Measurements from ENCODE around the gene KIAA0040.

The KIAA0040 gene

DNA sequence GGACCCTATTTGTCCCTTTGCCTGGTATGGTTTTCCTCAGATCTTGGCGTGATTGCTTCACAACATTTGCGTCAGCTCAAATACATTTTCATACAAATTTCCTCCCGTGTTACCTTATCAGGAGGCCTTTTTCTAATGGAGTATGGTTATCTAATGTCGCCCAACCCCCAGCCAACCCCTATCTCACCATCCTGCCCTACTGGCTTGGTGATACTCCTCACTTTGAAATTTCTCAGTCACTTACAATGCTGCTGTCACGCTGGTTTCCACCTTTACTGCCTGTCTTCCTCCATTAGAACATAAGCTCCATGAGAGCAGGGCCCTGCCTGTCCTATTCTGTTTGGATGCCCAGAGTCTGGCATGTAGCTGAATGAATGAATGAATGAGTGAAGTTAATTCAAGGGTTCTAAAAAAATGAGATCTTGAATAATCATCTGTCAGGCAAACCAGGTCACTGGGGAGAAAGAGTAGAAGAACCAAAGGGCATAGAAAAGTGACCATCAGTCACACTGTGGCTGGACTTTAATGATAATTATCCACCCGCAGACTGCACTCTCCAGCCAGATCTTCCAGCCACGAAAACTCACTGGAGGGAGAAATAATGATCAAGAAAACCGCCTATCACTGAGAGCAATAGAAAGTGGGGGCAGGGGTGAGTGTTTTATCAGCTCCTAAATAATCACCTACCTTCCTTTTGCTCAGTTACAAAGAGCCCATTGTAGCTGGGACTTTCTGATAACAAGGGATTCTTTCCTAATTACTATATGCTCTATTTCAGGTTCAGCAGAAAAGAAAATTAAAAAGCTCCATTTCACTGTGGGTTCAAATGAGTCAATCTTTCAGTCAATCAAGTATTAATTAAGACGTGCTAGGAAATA, 21.3 kb downstream of the KIAA0040 start:
- H3K4me1 ChIP-seq (ENCODE audit: insufficient read depth, low read length) = no peaks in the 10 kb centered on the region
- no peak overlapping the region for H3K9ac ChIP-seq (ENCODE audit: low read depth, low read length)
- no peaks in the 10 kb centered on the region for H3K9me3 ChIP-seq (ENCODE audit: control insufficient read depth, insufficient read depth, low read length)
- no peaks in the 10 kb centered on the region for H3K36me3 ChIP-seq (ENCODE audit: insufficient read depth, low read length)

DNA sequence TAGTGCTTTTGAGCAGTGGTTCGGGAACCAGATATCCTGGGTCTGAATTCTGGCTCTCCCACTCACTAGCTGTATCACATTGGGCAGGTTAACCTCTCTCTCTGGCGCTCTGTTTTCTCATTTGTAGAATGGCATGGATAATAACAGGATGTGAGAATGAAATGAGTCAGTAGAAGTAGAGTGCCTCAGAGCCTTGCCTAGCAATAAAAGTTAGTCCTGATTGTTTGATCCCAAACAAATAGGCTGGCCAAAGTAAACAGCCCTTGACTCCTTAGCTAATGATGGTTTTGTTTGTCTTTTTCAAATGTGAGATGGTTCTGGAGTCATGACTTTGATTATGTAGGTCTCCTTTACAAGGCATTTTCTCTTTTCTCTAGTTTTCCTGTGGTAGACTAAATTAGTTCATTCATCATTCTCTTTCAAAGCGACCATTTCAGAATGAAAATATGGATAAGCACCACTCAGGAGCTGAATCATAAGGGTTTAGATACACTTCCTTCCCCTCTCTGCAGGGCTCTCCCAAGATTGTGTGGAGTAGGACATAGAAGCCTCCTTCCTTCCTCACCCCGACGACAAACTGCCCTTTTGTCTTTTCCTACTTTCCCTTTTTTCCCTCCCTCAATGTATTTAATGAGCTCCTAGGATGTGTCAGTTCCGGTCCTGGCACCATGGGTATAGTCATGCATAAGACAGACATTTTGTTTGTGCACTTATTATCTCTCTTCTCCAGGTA, 23.1 kb downstream of the KIAA0040 start:
- H3K36me3 ChIP-seq (ENCODE audit: insufficient read depth, low read length) = no peaks in the 10 kb centered on the region
- H3K9me3 ChIP-seq (ENCODE audit: control insufficient read depth, insufficient read depth, low read length) = no peaks in the 10 kb centered on the region
- H3K9ac ChIP-seq (ENCODE audit: low read depth, low read length) = no peak overlapping the region
- no peaks in the 10 kb centered on the region for H3K4me1 ChIP-seq (ENCODE audit: insufficient read depth, low read length)

DNA sequence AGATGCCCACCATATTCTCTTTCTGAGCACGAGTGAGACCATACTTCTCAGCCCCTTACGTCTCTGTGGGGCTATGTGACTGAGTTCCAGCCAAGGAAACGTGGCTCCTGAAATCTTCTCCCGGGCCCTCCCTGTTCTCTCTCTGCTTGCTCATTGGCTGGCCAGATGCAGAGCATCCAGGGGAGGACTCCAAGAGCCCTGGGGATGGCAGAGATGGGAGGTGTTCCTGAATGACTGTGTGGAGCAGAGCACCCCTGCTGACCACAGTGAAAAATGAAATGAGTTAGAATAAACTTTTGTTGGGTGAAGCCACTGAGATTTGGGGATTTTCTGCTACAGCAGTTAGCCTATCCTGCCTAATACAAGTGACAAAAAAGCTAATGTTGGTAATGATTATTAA, 23.8 kb downstream of the KIAA0040 start:
- no peaks in the 10 kb centered on the region for H3K36me3 ChIP-seq (ENCODE audit: insufficient read depth, low read length)
- H3K4me1 ChIP-seq (ENCODE audit: insufficient read depth, low read length) = no peaks in the 10 kb centered on the region
- H3K9ac ChIP-seq (ENCODE audit: low read depth, low read length) = no peak overlapping the region
- H3K9me3 ChIP-seq (ENCODE audit: control insufficient read depth, insufficient read depth, low read length) = no peaks in the 10 kb centered on the region

DNA sequence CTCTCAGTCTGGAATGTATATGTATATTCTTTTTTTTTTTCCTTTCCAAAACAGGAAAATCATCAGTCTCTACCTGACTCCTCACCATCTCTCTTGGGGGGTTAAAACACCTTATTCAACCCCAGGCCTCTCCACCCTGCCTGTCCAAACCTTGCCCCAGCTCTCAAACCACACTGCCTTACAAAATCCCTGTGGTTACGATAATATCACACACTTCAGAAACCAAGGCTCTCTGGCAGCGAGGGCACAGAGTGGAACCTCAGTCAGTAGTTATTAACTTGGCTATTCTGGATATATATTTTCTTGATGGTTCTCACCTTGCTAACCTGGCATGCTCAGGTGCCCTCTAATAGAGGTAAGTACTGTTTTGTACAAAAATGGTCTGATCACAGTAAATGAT, 24.7 kb downstream of the KIAA0040 start:
- Histone ChIP-seq H3K9me3 (ENCODE audit: control insufficient read depth, insufficient read depth, low read length) (no peaks in the 10 kb centered on the region), H3K4me1 (ENCODE audit: insufficient read depth, low read length) (no peaks in the 10 kb centered on the region), H3K36me3 (ENCODE audit: insufficient read depth, low read length) (no peaks in the 10 kb centered on the region), H3K9ac (ENCODE audit: low read depth, low read length) (no peak overlapping the region)

DNA sequence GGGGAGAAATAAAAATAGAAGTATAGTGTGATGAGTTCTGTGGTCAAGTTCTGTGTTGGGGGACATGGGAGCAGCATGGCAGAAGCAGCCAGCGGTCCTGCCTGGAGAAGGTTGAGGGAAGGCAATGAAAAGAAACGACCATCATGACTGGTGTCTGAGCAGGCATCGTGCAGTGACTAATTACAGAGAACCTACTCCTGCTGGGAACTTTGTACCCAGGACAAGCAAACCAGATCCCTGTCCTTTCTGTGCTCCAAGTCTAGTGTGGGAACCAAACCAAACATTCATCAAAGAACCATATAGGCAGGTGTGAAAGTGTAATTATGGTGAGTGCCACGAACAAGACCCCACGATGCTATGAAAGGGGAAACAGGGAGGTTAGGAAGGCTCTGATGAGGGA, 25.8 kb downstream of the KIAA0040 start:
- Histone ChIP-seq H3K36me3 (ENCODE audit: insufficient read depth, low read length) (no peaks in the 10 kb centered on the region), H3K4me1 (ENCODE audit: insufficient read depth, low read length) (no peaks in the 10 kb centered on the region), H3K9me3 (ENCODE audit: control insufficient read depth, insufficient read depth, low read length) (no peaks in the 10 kb centered on the region), H3K9ac (ENCODE audit: low read depth, low read length) (no peak overlapping the region)

DNA sequence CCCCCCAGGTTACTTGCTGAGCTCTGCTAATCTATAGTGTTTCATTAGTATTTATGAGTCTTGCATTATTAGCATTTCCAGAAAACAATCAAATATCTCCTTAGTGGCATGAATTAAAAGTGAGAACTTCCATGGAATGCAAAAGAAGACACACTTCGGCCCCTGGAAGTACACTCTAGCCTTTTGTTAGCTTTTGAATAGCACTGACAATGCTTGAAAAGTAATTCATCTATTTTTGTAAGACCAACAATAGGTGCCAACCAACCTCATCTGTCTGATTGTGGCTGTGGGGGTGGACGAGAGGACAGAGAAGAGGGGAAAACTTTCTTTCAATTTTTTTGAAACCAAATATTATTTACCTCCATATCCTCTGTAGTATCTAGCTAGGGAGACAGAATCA, 27.8 kb downstream of the KIAA0040 start:
- Histone ChIP-seq H3K9ac (ENCODE audit: low read depth, low read length) (no peak overlapping the region), H3K4me1 (ENCODE audit: insufficient read depth, low read length) (no peaks in the 10 kb centered on the region), H3K36me3 (ENCODE audit: insufficient read depth, low read length) (no peaks in the 10 kb centered on the region), H3K9me3 (ENCODE audit: control insufficient read depth, insufficient read depth, low read length) (no peaks in the 10 kb centered on the region)

DNA sequence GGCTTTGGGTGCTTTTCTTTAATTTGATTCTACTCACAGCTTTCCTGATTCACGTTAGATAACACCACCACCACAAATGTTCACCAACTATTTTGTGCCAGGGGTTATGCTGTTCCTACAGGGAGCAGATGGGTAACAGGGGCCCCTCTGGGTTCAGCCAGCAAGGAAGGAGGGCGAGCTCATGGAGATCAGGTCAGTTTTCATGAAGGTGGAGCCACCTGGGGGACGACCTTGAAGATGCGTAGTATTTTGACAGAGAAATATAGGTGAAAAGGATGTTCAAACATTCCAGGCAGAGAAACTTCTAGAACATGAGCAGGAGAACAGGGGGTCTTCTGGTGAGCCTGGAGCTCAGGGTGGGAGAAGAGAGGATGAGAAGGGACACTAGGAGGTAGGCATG, 28.9 kb downstream of the KIAA0040 start:
- H3K9me3 ChIP-seq (ENCODE audit: control insufficient read depth, insufficient read depth, low read length) = no peaks in the 10 kb centered on the region
- no peak overlapping the region for H3K9ac ChIP-seq (ENCODE audit: low read depth, low read length)
- H3K4me1 ChIP-seq (ENCODE audit: insufficient read depth, low read length) = no peaks in the 10 kb centered on the region
- no peaks in the 10 kb centered on the region for H3K36me3 ChIP-seq (ENCODE audit: insufficient read depth, low read length)

DNA sequence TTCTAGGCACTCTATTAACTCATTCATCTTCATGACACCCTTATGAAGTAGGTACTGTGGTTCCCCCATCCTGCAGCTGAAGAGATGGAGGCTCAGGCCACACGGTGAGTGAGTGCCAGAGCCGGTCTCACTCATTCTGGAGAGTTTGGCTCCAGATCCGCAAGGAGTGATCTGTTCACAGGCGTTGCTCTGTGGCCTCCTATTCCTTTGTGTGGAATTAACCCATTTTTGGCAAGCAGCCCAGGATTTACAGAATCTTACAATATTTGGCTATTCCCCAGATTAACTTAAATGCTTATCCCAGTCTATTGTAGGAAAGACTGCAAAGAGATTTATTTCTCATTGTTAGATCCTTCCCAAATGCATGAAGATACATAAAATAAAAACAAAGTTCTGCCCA, 29.6 kb downstream of the KIAA0040 start:
- Histone ChIP-seq H3K9ac (ENCODE audit: low read depth, low read length) (no peak overlapping the region), H3K36me3 (ENCODE audit: insufficient read depth, low read length) (no peaks in the 10 kb centered on the region), H3K9me3 (ENCODE audit: control insufficient read depth, insufficient read depth, low read length) (no peaks in the 10 kb centered on the region), H3K4me1 (ENCODE audit: insufficient read depth, low read length) (no peaks in the 10 kb centered on the region)

DNA sequence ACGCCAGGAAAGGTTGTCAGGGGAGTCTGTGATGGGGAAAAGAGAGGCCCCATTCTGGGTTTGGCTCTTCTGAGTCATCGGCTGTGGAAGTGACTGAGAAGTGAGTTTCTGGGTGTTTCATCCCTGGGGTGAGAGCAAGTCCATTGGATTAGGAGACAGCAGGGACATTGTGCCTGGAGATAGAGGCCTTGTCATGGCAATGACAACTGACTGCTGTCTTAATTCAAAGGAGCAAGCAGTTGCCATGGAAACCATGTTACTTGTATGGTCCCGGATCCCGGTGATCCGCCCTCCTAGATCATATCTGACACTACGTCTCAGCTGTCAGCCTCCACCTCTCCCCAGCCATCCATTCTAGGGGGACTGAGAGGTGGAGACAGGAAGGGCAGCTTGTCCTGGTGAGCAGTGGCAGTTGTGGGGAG, 34.4 kb downstream of the KIAA0040 start:
- no peaks in the 10 kb centered on the region for H3K9me3 ChIP-seq (ENCODE audit: control insufficient read depth, insufficient read depth, low read length)
- H3K9ac ChIP-seq (ENCODE audit: low read depth, low read length) = no peak overlapping the region
- H3K36me3 ChIP-seq (ENCODE audit: insufficient read depth, low read length) = no peaks in the 10 kb centered on the region
- H3K4me1 ChIP-seq (ENCODE audit: insufficient read depth, low read length) = no peaks in the 10 kb centered on the region

DNA sequence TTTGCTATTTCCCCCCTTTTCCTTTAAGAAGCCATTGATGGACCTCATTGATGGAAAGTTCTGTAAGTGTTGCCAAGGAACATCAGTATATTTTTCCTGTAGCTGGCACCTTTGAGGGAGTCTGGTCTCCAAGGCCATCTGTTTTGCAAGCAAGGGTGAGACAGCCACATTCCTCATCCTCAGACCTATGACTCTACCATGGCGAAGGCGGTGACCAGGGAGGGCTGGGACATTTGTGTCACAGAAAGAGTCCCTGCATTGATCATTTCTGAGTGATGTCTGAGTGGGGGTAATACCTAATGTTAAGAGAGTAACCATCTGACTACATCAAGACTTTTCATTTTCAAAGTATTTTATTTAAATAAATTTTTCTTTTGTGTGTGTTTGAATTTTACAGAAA, 35.4 kb downstream of the KIAA0040 start:
- no peak overlapping the region for H3K9ac ChIP-seq (ENCODE audit: low read depth, low read length)
- H3K36me3 ChIP-seq (ENCODE audit: insufficient read depth, low read length) = no peaks in the 10 kb centered on the region
- H3K9me3 ChIP-seq (ENCODE audit: control insufficient read depth, insufficient read depth, low read length) = no peaks in the 10 kb centered on the region
- H3K4me1 ChIP-seq (ENCODE audit: insufficient read depth, low read length) = no peaks in the 10 kb centered on the region

DNA sequence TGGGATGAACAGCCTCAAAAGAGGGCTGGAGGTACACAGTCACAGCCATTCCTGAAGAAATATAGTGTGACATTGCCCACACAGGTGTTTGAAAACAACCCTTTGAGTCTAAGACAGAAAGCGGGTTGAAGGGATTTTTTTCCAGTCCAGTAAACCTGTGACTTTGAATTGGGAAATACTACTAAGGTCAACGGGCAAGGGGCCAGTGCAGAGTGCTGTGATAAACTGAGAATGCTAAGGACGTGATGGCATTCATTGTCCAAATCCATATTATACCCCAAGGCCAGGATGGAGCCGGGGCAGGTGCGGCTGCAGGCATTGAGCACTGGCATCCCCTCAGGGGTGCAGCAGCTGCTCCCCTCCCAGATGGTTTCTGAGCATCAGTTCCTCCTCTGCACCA, 36.6 kb downstream of the KIAA0040 start:
- H3K9ac ChIP-seq (ENCODE audit: low read depth, low read length) = no peak overlapping the region
- H3K4me1 ChIP-seq (ENCODE audit: insufficient read depth, low read length) = no peaks in the 10 kb centered on the region
- H3K36me3 ChIP-seq (ENCODE audit: insufficient read depth, low read length) = no peaks in the 10 kb centered on the region
- no peaks in the 10 kb centered on the region for H3K9me3 ChIP-seq (ENCODE audit: control insufficient read depth, insufficient read depth, low read length)

DNA sequence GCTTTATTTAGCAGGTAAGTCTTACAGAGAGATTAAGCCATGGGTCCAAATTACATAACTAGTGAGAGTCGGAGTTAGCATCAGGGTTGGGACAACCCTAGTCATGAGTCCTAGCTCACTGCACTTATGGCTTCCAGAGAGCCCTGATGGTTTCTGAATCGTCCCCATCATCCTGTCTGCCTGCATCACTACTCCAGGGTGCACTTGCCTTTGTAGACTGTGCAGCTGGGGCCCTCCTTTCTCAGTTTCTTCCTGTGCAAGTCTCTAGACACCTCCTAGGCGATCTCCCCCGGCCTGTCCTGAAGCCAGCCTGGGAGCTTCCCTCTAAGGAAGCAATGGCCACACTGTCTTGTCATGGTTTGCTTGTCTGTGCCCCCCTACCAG, 37.1 kb downstream of the KIAA0040 start:
- Histone ChIP-seq H3K9me3 (ENCODE audit: control insufficient read depth, insufficient read depth, low read length) (no peaks in the 10 kb centered on the region), H3K4me1 (ENCODE audit: insufficient read depth, low read length) (no peaks in the 10 kb centered on the region), H3K36me3 (ENCODE audit: insufficient read depth, low read length) (no peaks in the 10 kb centered on the region), H3K9ac (ENCODE audit: low read depth, low read length) (no peak overlapping the region)

DNA sequence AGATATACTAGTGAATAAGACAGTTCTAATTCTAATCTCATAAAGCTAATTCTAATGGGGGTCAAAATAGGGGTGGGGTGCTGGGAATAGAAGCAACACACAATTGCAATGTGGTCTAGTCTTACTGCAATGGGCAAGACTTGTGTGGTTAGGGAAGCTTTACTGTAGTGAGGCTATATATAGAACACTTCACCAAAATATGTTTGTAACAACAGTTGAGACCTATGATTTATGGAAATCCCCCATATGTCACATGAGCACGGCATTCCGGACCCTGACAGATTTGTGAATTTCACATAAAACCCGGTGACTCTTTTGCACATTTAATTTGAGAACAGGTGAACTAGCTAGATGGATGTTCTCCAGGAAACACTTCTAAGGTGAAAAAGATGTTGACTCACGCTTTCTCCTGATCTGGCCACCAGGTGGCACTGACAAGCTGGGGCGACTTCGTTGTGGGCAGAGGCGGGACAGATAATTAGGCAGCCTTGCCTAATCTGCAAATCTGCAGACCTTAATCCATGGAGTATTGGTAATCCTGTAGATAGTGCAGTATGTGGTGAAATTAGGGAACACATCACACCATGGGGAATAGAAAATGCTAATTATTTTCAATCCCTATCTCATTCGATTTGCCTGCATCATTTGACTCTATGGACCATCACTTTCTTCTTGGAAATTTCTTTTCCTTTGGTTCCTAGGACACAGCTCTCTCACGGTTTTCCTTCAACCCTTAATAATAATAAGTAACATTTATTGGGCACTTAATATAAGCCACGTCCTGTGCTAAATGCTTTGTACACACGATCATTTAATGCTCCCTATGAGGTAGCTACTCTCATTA, 37.7 kb downstream of the KIAA0040 start:
- Histone ChIP-seq H3K9me3 (ENCODE audit: control insufficient read depth, insufficient read depth, low read length) (no peaks in the 10 kb centered on the region), H3K9ac (ENCODE audit: low read depth, low read length) (no peak overlapping the region), H3K36me3 (ENCODE audit: insufficient read depth, low read length) (no peaks in the 10 kb centered on the region), H3K4me1 (ENCODE audit: insufficient read depth, low read length) (no peaks in the 10 kb centered on the region)

DNA sequence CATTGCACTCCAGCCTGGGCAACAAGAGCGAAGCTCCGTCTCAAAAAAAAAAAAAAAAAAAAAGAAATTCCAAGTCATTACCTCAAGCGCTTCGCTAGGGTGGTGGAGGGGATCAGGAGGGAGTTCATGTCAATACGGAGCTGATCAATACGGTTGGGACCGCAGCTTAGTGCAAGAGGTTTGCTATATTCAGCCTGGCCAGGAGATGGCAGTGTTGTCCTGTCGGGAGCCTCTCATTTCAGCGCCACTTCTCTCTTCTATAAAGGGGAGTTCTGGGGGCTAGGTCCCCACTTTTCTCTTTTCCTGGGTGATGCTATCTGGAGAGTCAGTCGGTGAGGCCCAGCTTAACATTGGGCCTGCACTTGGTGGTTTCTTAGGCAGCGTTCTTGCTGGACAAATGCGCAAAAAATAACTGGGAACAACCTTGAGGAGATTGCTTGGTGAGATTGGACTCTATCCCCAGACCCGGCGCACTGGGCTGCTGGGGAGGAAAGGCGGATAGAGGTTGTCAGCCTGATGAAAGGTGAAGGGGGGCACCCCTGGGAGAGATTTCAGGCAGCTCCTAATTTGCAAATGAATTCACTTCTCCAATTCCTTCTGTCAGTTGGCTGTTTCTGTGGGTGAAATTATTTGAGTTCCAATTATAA, 40.4 kb downstream of the KIAA0040 start:
- peaks cover 5% of the 10 kb centered on the region; the same call in 1 of the 2 replicates for H3K4me1 ChIP-seq (ENCODE audit: insufficient read depth, low read length)
- H3K36me3 ChIP-seq (ENCODE audit: insufficient read depth, low read length) = no peaks in the 10 kb centered on the region
- no peak overlapping the region for H3K9ac ChIP-seq (ENCODE audit: low read depth, low read length)
- H3K9me3 ChIP-seq (ENCODE audit: control insufficient read depth, insufficient read depth, low read length) = no peaks in the 10 kb centered on the region
